Measurements from ENCODE around the gene FFAR1.

The FFAR1 gene

GRCh38 chr19:35344511-35345031 lies 3.1 kb upstream of the FFAR1 start:
- no peaks in the 10 kb centered on the region for H3K4me1 ChIP-seq (ENCODE audit: insufficient read depth, low read length)
- H3K9me3 ChIP-seq (ENCODE audit: low read length), result no peaks in the 10 kb centered on the region

GRCh38 chr19:35345671-35346111 lies 2.0 kb upstream of the FFAR1 start:
- H3K4me1 ChIP-seq (ENCODE audit: insufficient read depth, low read length), result no peaks in the 10 kb centered on the region
- no peaks in the 10 kb centered on the region for H3K9me3 ChIP-seq (ENCODE audit: low read length)
- H3K4me3 ChIP-seq (ENCODE audit: low read depth in 1 of 2, low read length in 2 of 2), result no peak overlapping the region
- no peaks in the 10 kb centered on the region for H3K36me3 ChIP-seq (ENCODE audit: insufficient read depth, low read length)
- no peak overlapping the region for H3K9ac ChIP-seq (ENCODE audit: low read length)
- peaks cover 0 to 4% of the 10 kb centered on the region in 2 donors for H3K27me3 ChIP-seq (ENCODE audit: control insufficient read depth in 1 of 2, insufficient read depth in 2 of 2, low read length in 2 of 2)
- no peak overlapping the region for H3K27ac ChIP-seq (ENCODE audit: low read depth, low read length)

More at GRCh38 chr19:35344511-35345031, 3.1 kb upstream of the FFAR1 start:
- Histone ChIP-seq H3K27ac (ENCODE audit: low read depth, low read length) (no peak overlapping the region), H3K27me3 (ENCODE audit: control insufficient read depth in 1 of 2, insufficient read depth in 2 of 2, low read length in 2 of 2) (peaks cover 0 to 4% of the 10 kb centered on the region in 2 donors), H3K9ac (ENCODE audit: low read length) (no peak overlapping the region), H3K4me3 (ENCODE audit: low read depth in 1 of 2, low read length in 2 of 2) (no peak overlapping the region), H3K36me3 (ENCODE audit: insufficient read depth, low read length) (no peaks in the 10 kb centered on the region)

GRCh38 chr19:35346193-35347052 lies 1.3 kb upstream of the FFAR1 start:
- no peaks in the 10 kb centered on the region for H3K36me3 ChIP-seq (ENCODE audit: insufficient read depth, low read length)
- no peak overlapping the region for H3K4me3 ChIP-seq (ENCODE audit: low read depth in 1 of 2, low read length in 2 of 2)
- no peaks in the 10 kb centered on the region for H3K4me1 ChIP-seq (ENCODE audit: insufficient read depth, low read length)
- no peak overlapping the region for H3K9ac ChIP-seq (ENCODE audit: low read length)
- H3K9me3 ChIP-seq (ENCODE audit: low read length), result no peaks in the 10 kb centered on the region
- no peak overlapping the region for H3K27ac ChIP-seq (ENCODE audit: low read depth, low read length)
- peaks cover 0 to 4% of the 10 kb centered on the region in 2 donors for H3K27me3 ChIP-seq (ENCODE audit: control insufficient read depth in 1 of 2, insufficient read depth in 2 of 2, low read length in 2 of 2)

- Histone ChIP-seq H3K27ac (ENCODE audit: low read depth, low read length) (no peak overlapping the region), H3K9ac (ENCODE audit: low read length) (no peak overlapping the region), H3K36me3 (ENCODE audit: insufficient read depth, low read length) (no peaks in the 10 kb centered on the region), H3K27me3 (ENCODE audit: control insufficient read depth in 1 of 2, insufficient read depth in 2 of 2, low read length in 2 of 2) (peaks cover 0 to 11% of the 10 kb centered on the region in 2 donors), H3K9me3 (ENCODE audit: low read length) (no peaks in the 10 kb centered on the region), H3K4me1 (ENCODE audit: insufficient read depth, low read length) (no peaks in the 10 kb centered on the region), H3K4me3 (ENCODE audit: low read depth in 1 of 2, low read length in 2 of 2) (no peak overlapping the region)
Measured at GRCh38 chr19:35347930-35348298, 212 bp downstream of the FFAR1 start.

- Histone ChIP-seq H3K27ac (ENCODE audit: low read depth, low read length) (no peak overlapping the region), H3K4me3 (ENCODE audit: low read depth in 1 of 2, low read length in 2 of 2) (no peak overlapping the region), H3K9me3 (ENCODE audit: low read length) (no peaks in the 10 kb centered on the region), H3K36me3 (ENCODE audit: insufficient read depth, low read length) (no peaks in the 10 kb centered on the region), H3K9ac (ENCODE audit: low read length) (no peak overlapping the region), H3K4me1 (ENCODE audit: insufficient read depth, low read length) (no peaks in the 10 kb centered on the region), H3K27me3 (ENCODE audit: control insufficient read depth in 1 of 2, insufficient read depth in 2 of 2, low read length in 2 of 2) (peaks cover 0 to 11% of the 10 kb centered on the region in 2 donors)
Measured at GRCh38 chr19:35348911-35349611, 1.4 kb downstream of the FFAR1 start.

- H3K9me3 ChIP-seq (ENCODE audit: low read length), result no peaks in the 10 kb centered on the region
Measured at GRCh38 chr19:35349614-35350521, 2.2 kb downstream of the FFAR1 start.

GRCh38 chr19:35350591-35350990 lies 2.9 kb downstream of the FFAR1 start:
- no peak overlapping the region for H3K4me3 ChIP-seq (ENCODE audit: low read depth in 1 of 2, low read length in 2 of 2)
- no peak overlapping the region for H3K27ac ChIP-seq (ENCODE audit: low read depth, low read length)
- H3K9me3 ChIP-seq (ENCODE audit: low read length), result no peaks in the 10 kb centered on the region
- H3K27me3 ChIP-seq (ENCODE audit: control insufficient read depth in 1 of 2, insufficient read depth in 2 of 2, low read length in 2 of 2), result peaks cover 0 to 6% of the 10 kb centered on the region in 2 donors
- no peaks in the 10 kb centered on the region for H3K36me3 ChIP-seq (ENCODE audit: insufficient read depth, low read length)
- no peaks in the 10 kb centered on the region for H3K4me1 ChIP-seq (ENCODE audit: insufficient read depth, low read length)
- no peak overlapping the region for H3K9ac ChIP-seq (ENCODE audit: low read length)

More at GRCh38 chr19:35349614-35350521, 2.2 kb downstream of the FFAR1 start:
- Histone ChIP-seq H3K9ac (ENCODE audit: low read length) (no peak overlapping the region), H3K4me3 (ENCODE audit: low read depth in 1 of 2, low read length in 2 of 2) (no peak overlapping the region), H3K27me3 (ENCODE audit: control insufficient read depth in 1 of 2, insufficient read depth in 2 of 2, low read length in 2 of 2) (peaks cover 0 to 6% of the 10 kb centered on the region in 2 donors), H3K4me1 (ENCODE audit: insufficient read depth, low read length) (no peaks in the 10 kb centered on the region), H3K36me3 (ENCODE audit: insufficient read depth, low read length) (no peaks in the 10 kb centered on the region), H3K27ac (ENCODE audit: low read depth, low read length) (no peak overlapping the region)

- no peaks in the 10 kb centered on the region for H3K4me1 ChIP-seq (ENCODE audit: insufficient read depth, low read length)
- H3K9me3 ChIP-seq (ENCODE audit: low read length), result no peaks in the 10 kb centered on the region
- no peak overlapping the region for H3K4me3 ChIP-seq (ENCODE audit: low read depth in 1 of 2, low read length in 2 of 2)
- no peak overlapping the region for H3K27ac ChIP-seq (ENCODE audit: low read depth, low read length)
- no peak overlapping the region for H3K9ac ChIP-seq (ENCODE audit: low read length)
- H3K36me3 ChIP-seq (ENCODE audit: insufficient read depth, low read length), result no peaks in the 10 kb centered on the region
- H3K27me3 ChIP-seq (ENCODE audit: control insufficient read depth in 1 of 2, insufficient read depth in 2 of 2, low read length in 2 of 2), result peaks cover 0 to 6% of the 10 kb centered on the region in 2 donors
Measured at GRCh38 chr19:35351411-35352176, 3.9 kb downstream of the FFAR1 start.

- Histone ChIP-seq H3K27me3 (ENCODE audit: control insufficient read depth in 1 of 2, insufficient read depth in 2 of 2, low read length in 2 of 2) (peaks cover 0 to 6% of the 10 kb centered on the region in 2 donors), H3K9me3 (ENCODE audit: low read length) (no peaks in the 10 kb centered on the region), H3K4me1 (ENCODE audit: insufficient read depth, low read length) (no peaks in the 10 kb centered on the region), H3K4me3 (ENCODE audit: low read depth in 1 of 2, low read length in 2 of 2) (no peak overlapping the region), H3K27ac (ENCODE audit: low read depth, low read length) (no peak overlapping the region), H3K9ac (ENCODE audit: low read length) (no peak overlapping the region), H3K36me3 (ENCODE audit: insufficient read depth, low read length) (no peaks in the 10 kb centered on the region)
Measured at GRCh38 chr19:35352177-35352447, 4.4 kb downstream of the FFAR1 start.

GRCh38 chr19:35352448-35353304 lies 5.0 kb downstream of the FFAR1 start:
- H3K27me3 ChIP-seq (ENCODE audit: control insufficient read depth in 1 of 2, insufficient read depth in 2 of 2, low read length in 2 of 2), result peaks cover 0 to 6% of the 10 kb centered on the region in 2 donors
- H3K36me3 ChIP-seq (ENCODE audit: insufficient read depth, low read length), result no peaks in the 10 kb centered on the region
- no peak overlapping the region for H3K9ac ChIP-seq (ENCODE audit: low read length)
- no peaks in the 10 kb centered on the region for H3K4me1 ChIP-seq (ENCODE audit: insufficient read depth, low read length)
- no peaks in the 10 kb centered on the region for H3K9me3 ChIP-seq (ENCODE audit: low read length)
- no peak overlapping the region for H3K4me3 ChIP-seq (ENCODE audit: low read depth in 1 of 2, low read length in 2 of 2)
- no peak overlapping the region for H3K27ac ChIP-seq (ENCODE audit: low read depth, low read length)

Data from muscle layer of colon (tissue), 2 donors.